ENCODE data around the gene C13orf46.

The C13orf46 gene

GRCh38 chr13:113997845-113998751 lies 24.2 kb upstream of the C13orf46 start:
- no peak overlapping the region for H3K4me3 ChIP-seq (replicated peaks; ENCODE audit: insufficient read depth, low read length)
- no peak for TF ChIP-seq SPI1 (IDR thresholded peaks at IDR 0.05; ENCODE audit: borderline replicate concordance, low read depth)
- no peak for TF ChIP-seq REST (IDR thresholded peaks at IDR 0.05; ENCODE audit: insufficient replicate concordance, low read depth)
- no peak for TF ChIP-seq GABPA (IDR thresholded peaks at IDR 0.05; ENCODE audit: low read depth)
- no peak for TF ChIP-seq POLR2AphosphoS5 (IDR thresholded peaks at IDR 0.05; ENCODE audit: low read depth)
- no peak for TF ChIP-seq CTCF (IDR thresholded peaks at IDR 0.05; ENCODE audit: insufficient read depth, low read length)
- no peak for DNase-seq (ENCODE audit: low read depth in 1 of 2, low spot score in 1 of 2)
- no peak overlapping the region for H3K27ac ChIP-seq (replicated peaks)
- no peaks in the 10 kb centered on the region for H3K27me3 ChIP-seq (ENCODE audit: insufficient read depth, poor library complexity, severe bottlenecking)

- Histone ChIP-seq H3K4me3 (replicated peaks; ENCODE audit: insufficient read depth, low read length) (no peak overlapping the region), H3K27ac (replicated peaks) (no peak overlapping the region), H3K27me3 (ENCODE audit: insufficient read depth, poor library complexity, severe bottlenecking) (no peaks in the 10 kb centered on the region)
- TF ChIP-seq REST (IDR thresholded peaks at IDR 0.05; ENCODE audit: insufficient replicate concordance, low read depth) (no peak), POLR2AphosphoS5 (IDR thresholded peaks at IDR 0.05; ENCODE audit: low read depth) (0 out of 2 replicates have a peak, but pooled peaks have one; percentile 19)
- no peak for DNase-seq (ENCODE audit: low read depth in 1 of 2, low spot score in 1 of 2)
Observed at GRCh38 chr13:113996912-113997745, 23.3 kb upstream of the C13orf46 start.

- Histone ChIP-seq H3K27ac (replicated peaks) (no peak overlapping the region), H3K4me3 (replicated peaks; ENCODE audit: insufficient read depth, low read length) (no peak overlapping the region), H3K27me3 (ENCODE audit: insufficient read depth, poor library complexity, severe bottlenecking) (no peaks in the 10 kb centered on the region)
- DNase-seq (ENCODE audit: low read depth in 1 of 2, low spot score in 1 of 2) = no peak
- TF ChIP-seq CTCF (IDR thresholded peaks at IDR 0.05; ENCODE audit: insufficient read depth, low read length) (no peak), POLR2AphosphoS5 (IDR thresholded peaks at IDR 0.05; ENCODE audit: low read depth) (no peak), REST (IDR thresholded peaks at IDR 0.05; ENCODE audit: insufficient replicate concordance, low read depth) (no peak), GABPA (IDR thresholded peaks at IDR 0.05; ENCODE audit: low read depth) (no peak), SPI1 (IDR thresholded peaks at IDR 0.05; ENCODE audit: borderline replicate concordance, low read depth) (no peak)
Observed at GRCh38 chr13:113996081-113996911, 22.4 kb upstream of the C13orf46 start.

Data from HL-60 (cell line).